HUES6 (cell line): ENCODE measurements around the gene EVC2.

Experiments used
- H3K27ac ChIP-seq: 2 replicates; pipeline ENCODE4 v1.7.0; 2013; ENCODE audit warnings: low read depth, mild to moderate bottlenecking, low read length, inconsistent platforms
- H3K27me3 ChIP-seq: 2 replicates; pipeline ENCODE4 v1.6.1; 2013; ENCODE audit warnings: low read length; ENCODE audit not compliant: control insufficient read depth, insufficient read depth
- H3K36me3 ChIP-seq: 2 replicates; pipeline ENCODE4 v1.6.1; 2013; ENCODE audit warnings: low read length; ENCODE audit not compliant: control insufficient read depth, insufficient read depth
- H3K4me1 ChIP-seq: 2 replicates; pipeline ENCODE4 v1.6.1; 2013; ENCODE audit warnings: low read length; ENCODE audit not compliant: control insufficient read depth, insufficient read depth
- H3K4me3 ChIP-seq: 2 replicates; pipeline ENCODE4 v1.5.1; 2013; ENCODE audit warnings: low read depth, low read length
- H3K9ac ChIP-seq: one replicate; pipeline ENCODE4 v1.6.1; 2013; ENCODE audit warnings: mild to moderate bottlenecking, low read length
- H3K9me3 ChIP-seq: 2 replicates; pipeline ENCODE4 v1.6.1; 2013; ENCODE audit warnings: low read depth, low read length; ENCODE audit not compliant: control insufficient read depth, insufficient read depth

Gene EVC2

DNA sequence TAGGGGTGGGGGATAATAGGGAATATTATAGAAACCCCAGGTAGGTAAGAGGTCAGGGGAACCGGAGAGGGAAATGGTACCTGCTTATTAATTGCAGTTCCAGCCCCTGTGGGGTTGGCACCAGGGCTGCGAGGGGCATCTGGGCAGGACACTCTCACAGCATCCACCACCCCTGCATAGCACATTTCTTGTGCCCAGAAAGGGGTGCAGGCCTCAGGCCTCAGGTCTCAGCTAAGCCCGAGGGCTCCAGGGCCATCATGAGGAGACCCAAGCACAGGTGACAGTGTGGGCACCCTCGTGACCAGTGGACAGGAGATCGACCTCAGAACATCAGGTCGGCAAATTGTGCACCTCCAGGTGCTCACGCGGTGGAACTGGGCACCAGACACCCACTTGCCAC is 164.7 kb downstream of the EVC2 start:
- Histone ChIP-seq H3K4me1 (no peaks in the 10 kb centered on the region), H3K9ac (no peak overlapping the region), H3K27me3 (no peaks in the 10 kb centered on the region), H3K4me3 (no peak overlapping the region), H3K9me3 (peaks cover 18% of the 10 kb centered on the region), H3K27ac (no peak overlapping the region), H3K36me3 (no peaks in the 10 kb centered on the region)

DNA sequence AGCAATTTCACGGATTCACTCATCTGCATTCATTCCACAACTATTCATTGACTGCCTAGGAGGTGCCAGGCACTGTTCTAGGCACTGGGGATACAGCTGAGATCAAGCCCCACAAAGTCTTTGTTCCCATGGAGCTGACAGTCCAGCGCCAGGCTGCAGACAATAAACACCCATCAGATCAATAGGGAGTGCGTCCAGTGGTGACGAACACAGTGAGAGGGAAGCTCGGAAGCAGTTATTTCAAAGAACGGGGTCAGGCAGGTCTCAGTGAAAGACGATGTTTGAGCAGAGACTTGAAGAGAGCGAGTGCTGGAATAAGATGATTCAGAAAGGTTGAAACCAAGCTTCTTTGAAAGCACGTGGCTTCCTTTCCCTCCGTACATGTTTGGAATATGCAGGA is 167.2 kb downstream of the EVC2 start:
- H3K27ac ChIP-seq, result no peak overlapping the region
- no peaks in the 10 kb centered on the region for H3K9me3 ChIP-seq
- no peaks in the 10 kb centered on the region for H3K36me3 ChIP-seq
- no peaks in the 10 kb centered on the region for H3K27me3 ChIP-seq
- no peaks in the 10 kb centered on the region for H3K4me1 ChIP-seq
- no peak overlapping the region for H3K9ac ChIP-seq
- H3K4me3 ChIP-seq, result no peak overlapping the region

DNA sequence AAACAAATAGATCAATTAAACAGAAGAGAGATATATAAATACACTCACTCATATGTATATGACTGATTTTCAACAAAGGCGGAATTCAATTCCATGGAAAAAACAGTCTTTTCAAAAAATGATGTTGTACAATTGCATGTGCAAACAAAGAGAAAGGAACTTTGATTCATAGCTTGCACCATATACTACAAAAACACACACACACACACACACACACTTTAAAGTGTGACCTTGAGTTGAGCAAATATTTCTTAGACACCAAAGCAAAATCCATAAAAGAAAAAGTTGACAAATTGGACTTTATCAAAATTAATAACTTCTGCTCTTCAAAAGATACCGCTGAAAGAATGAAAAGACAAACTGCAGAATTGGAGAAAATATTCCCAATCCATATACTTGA is 168.8 kb downstream of the EVC2 start:
- no peaks in the 10 kb centered on the region for H3K4me1 ChIP-seq
- no peak overlapping the region for H3K9ac ChIP-seq
- peaks cover 4% of the 10 kb centered on the region; the same call in 1 of the 2 replicates for H3K9me3 ChIP-seq
- H3K4me3 ChIP-seq, result no peak overlapping the region
- H3K36me3 ChIP-seq, result no peaks in the 10 kb centered on the region
- H3K27ac ChIP-seq, result no peak overlapping the region
- no peaks in the 10 kb centered on the region for H3K27me3 ChIP-seq

DNA sequence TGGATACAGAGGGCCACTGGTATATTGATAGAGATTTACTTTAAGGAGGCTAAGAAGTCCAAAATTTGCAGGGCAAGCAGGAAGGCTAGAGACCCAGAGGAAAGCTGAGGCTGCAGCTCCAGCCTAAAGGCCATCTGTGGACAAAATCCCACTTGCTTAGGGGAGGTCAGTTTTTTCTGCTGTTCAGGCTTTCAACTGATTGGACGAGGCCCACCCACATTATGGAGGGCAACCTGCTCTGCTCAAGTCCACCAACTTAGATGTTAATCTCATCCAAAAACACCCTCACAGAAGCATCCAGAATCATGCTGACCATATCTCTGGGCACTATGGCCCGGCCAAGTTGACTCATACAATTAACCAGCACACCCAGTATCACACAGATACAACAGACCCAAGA is 176.3 kb downstream of the EVC2 start:
- Histone ChIP-seq H3K4me1 (no peaks in the 10 kb centered on the region), H3K36me3 (no peaks in the 10 kb centered on the region), H3K9me3 (peaks cover 4% of the 10 kb centered on the region; the same call in 1 of the 2 replicates), H3K9ac (no peak overlapping the region), H3K27me3 (no peaks in the 10 kb centered on the region), H3K4me3 (no peak overlapping the region), H3K27ac (no peak overlapping the region)

DNA sequence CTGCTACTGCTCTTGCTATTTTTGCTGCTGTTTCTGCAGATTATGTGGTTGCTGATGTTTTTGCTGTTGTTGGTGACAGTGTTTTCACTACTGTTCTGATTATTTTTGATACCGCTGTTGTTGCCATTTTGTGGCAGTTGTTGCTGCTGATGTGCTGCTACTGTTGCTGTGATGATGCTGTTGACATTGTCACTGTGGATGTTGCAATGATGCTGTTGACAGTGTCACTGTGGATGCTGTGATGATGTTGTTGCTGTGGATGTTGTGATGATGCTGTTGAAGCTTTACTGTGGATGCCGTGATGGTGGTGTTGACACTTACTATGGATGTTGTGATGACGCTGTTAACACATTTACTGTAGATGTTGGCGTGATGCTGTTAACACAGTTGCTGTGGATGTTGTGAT is 180.3 kb downstream of the EVC2 start:
- Histone ChIP-seq H3K4me3 (no peak overlapping the region), H3K9ac (no peak overlapping the region), H3K36me3 (no peaks in the 10 kb centered on the region), H3K27ac (no peak overlapping the region), H3K4me1 (no peaks in the 10 kb centered on the region), H3K27me3 (no peaks in the 10 kb centered on the region), H3K9me3 (no peaks in the 10 kb centered on the region)

DNA sequence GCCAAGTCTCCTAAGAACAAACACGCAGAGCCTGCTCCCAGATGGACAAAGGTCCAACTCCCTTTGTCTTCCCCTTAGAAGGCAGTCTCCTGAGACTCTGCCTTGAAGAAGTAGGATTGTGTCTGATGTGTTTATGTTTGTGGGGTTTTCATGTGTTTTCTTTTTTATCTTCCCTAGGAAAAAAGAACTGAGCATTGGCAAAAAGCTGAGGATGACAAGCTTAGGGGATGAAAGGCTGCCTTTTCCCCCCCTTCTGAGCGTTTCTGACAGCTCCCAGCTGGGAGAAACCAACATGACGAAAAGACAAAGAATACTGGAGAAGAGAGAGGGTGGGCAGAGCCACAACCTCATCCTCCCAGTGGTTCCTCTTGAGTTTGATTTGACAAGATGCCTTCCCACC is 181.1 kb downstream of the EVC2 start:
- Histone ChIP-seq H3K27ac (no peak overlapping the region), H3K36me3 (no peaks in the 10 kb centered on the region), H3K27me3 (no peaks in the 10 kb centered on the region), H3K9ac (no peak overlapping the region), H3K4me1 (no peaks in the 10 kb centered on the region), H3K9me3 (no peaks in the 10 kb centered on the region), H3K4me3 (no peak overlapping the region)

DNA sequence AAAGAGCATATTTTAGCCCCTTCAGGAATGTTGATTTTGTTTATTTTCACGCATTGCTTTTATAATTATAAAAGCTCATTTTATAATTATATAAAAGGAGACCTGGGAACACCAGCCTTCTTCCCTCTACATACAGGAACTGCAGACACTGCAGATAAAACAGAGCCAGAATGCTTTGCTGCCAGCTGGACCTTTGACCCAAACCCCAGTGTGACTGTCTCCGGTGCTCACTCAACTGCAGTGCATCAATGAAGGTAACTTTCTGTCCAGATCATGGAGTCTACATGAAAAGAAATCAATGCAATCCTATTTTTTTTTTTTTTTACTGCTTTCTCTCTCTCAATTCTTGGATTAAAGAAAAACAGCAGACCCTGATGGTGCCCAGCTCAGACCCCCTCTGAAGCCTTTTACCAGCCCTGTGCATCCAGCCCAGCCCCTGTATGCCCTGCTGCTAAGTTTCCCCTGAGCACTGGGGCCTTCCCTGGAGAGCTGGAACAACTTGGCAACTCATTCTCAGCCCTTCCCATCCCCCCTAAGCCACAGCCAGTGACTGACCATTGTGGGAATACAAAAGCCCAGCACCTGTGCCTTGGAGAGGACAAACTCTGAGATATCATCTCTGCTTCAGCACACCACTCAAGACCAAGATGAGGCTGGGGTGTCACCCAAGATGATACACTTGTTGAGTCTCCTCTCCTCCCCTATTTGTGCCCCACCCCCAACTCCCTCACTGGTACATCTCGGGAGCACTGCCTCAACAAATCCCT is 182.1 kb downstream of the EVC2 start:
- no peak overlapping the region for H3K9ac ChIP-seq
- no peaks in the 10 kb centered on the region for H3K36me3 ChIP-seq
- no peak overlapping the region for H3K27ac ChIP-seq
- H3K9me3 ChIP-seq, result no peaks in the 10 kb centered on the region
- no peak overlapping the region for H3K4me3 ChIP-seq
- no peaks in the 10 kb centered on the region for H3K27me3 ChIP-seq
- no peaks in the 10 kb centered on the region for H3K4me1 ChIP-seq

DNA sequence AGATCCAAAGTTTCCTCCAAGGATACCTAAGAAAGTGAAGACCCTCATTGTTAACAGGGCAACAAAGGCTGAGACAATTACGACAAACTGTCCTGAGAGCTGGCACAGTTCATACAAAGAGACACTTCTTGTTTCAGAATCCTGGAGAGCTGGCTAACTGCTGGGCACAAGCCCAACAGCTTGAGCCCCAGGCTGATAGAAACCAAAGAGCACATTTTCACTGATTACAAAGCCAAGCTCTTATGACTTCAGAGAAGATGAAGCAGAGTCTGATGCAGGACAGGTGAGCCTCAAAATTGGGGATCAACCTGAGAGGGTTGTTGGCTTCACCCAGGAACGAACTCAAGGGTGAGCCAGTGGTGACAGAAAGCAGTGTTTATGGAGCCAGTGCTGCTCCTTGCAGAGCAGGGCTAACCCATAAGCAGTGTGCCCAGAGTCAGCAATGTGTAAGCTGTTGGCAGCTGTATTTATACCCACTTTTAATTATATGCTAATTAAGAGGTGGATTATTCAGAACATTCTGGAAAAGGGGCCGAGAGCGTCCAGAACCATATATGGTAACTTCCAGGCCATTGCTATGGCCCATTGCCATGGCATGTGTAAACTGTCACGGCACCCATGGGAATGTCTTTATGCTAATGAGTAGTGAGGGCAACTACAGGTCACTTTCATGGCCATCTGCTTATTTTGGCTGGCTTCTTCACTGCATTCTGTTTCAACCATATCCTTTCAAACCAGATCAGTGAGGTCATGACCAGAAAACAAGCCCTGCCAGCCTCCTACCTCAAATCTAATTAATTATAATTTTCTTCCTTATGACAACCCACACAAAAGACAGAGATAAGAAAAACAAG is 183.7 kb downstream of the EVC2 start:
- Histone ChIP-seq H3K4me1 (no peaks in the 10 kb centered on the region), H3K4me3 (no peak overlapping the region), H3K27me3 (no peaks in the 10 kb centered on the region), H3K27ac (no peak overlapping the region), H3K9me3 (no peaks in the 10 kb centered on the region), H3K9ac (no peak overlapping the region), H3K36me3 (no peaks in the 10 kb centered on the region)

DNA sequence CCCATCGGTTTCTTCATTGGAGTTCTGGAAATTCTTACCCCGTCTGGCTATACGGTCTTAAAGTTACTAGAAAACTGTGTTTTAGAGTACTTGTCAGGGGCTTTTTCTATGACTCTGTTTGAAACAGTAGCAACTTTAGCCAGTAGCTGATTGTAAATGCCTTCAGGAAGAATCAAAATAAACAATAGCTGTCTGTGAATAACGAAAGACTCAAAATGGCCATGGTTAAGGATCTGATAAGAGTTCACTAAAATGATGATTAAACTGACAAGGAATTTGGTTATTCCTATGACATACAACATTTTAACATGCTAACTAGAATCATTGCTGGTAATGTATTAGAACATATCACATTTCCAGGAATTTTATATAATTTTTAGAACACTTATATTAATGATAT is 191.0 kb downstream of the EVC2 start:
- no peak overlapping the region for H3K9ac ChIP-seq
- peaks cover 24% of the 10 kb centered on the region for H3K9me3 ChIP-seq
- H3K27ac ChIP-seq, result no peak overlapping the region
- H3K4me1 ChIP-seq, result no peaks in the 10 kb centered on the region
- H3K27me3 ChIP-seq, result no peaks in the 10 kb centered on the region
- H3K36me3 ChIP-seq, result no peaks in the 10 kb centered on the region
- no peak overlapping the region for H3K4me3 ChIP-seq

DNA sequence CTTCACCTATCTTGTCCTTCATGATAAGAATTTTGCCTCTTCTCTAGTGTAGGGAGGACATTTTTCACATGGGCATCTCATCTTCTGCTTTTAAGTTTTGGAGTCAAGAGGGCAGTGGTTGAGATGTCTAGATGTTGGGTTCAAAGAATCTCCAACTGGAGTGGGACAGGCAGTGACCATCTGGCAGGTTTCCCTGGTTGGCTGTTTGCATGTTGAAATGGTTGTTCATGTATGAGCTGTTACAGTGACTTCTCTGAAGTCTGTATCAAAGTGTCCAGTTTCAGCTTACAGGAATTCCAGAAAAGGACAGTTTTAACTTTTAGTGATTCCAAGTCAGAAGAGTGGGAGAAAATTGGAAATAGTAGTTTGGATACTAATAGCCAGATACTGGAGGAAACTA is 192.7 kb downstream of the EVC2 start:
- no peaks in the 10 kb centered on the region for H3K36me3 ChIP-seq
- H3K27ac ChIP-seq, result no peak overlapping the region
- no peaks in the 10 kb centered on the region for H3K4me1 ChIP-seq
- H3K27me3 ChIP-seq, result no peaks in the 10 kb centered on the region
- no peak overlapping the region for H3K4me3 ChIP-seq
- H3K9ac ChIP-seq, result no peak overlapping the region
- peaks cover 33% of the 10 kb centered on the region for H3K9me3 ChIP-seq
